MM.1S (cell line): Measurements from ENCODE around the gene NUAK2.

Experiments used
- DNase-seq: peaks from one replicate; pipeline ENCODE4 v3.0.0-alpha.2; 2015
- H2AFZ ChIP-seq: fragments of 300-600 bp; sonication (generic); 2 replicates; pipeline ENCODE4 v1.6.0; 2016; ENCODE audit warnings: antibody characterized with exemption, low read length
- H3F3A ChIP-seq: fragments of 300-600 bp; sonication (generic); 2 replicates; pipeline ENCODE4 v1.6.1; 2016; ENCODE audit warnings: mild to moderate bottlenecking, antibody characterized with exemption, low read length, moderate library complexity, mixed read lengths; ENCODE audit not compliant: insufficient read depth
- H3K27ac ChIP-seq: fragments of 300-600 bp; sonication (generic); 2 replicates; pipeline ENCODE4 v1.5.1; 2016; ENCODE audit warnings: mild to moderate bottlenecking, low read length
- H3K27me3 ChIP-seq: fragments of 300-600 bp; sonication (generic); replicated peaks from 2 replicates; pipeline ENCODE4 v1.6.0; 2016; ENCODE audit warnings: low read length; ENCODE audit not compliant: insufficient read depth
- H3K36me3 ChIP-seq: fragments of 300-600 bp; sonication (generic); replicated peaks from 2 replicates; pipeline ENCODE4 v1.6.1; 2016; ENCODE audit warnings: mild to moderate bottlenecking, low read length, mixed read lengths; ENCODE audit not compliant: insufficient read depth
- H3K4me1 ChIP-seq: fragments of 300-600 bp; sonication (generic); 2 replicates; pipeline ENCODE4 v1.6.1; 2016; ENCODE audit warnings: low read length, mixed read lengths
- H3K4me2 ChIP-seq: fragments of 300-600 bp; sonication (generic); 2 replicates; pipeline ENCODE4 v1.6.0; 2016; ENCODE audit warnings: low read depth, low read length
- H3K4me3 ChIP-seq: fragments of 300-600 bp; sonication (generic); 2 replicates; pipeline ENCODE4 v1.5.1; 2016; ENCODE audit warnings: low read length, mixed read lengths
- H3K79me2 ChIP-seq: fragments of 300-600 bp; sonication (generic); 2 replicates; pipeline ENCODE4 v1.6.1; 2016; ENCODE audit warnings: mixed run types, low read length, mixed read lengths
- H3K9ac ChIP-seq: fragments of 300-600 bp; sonication (generic); 2 replicates; pipeline ENCODE4 v1.6.1; 2016; ENCODE audit warnings: low read length, mixed read lengths
- H3K9me2 ChIP-seq: fragments of 300-600 bp; sonication (generic); replicated peaks from 2 replicates; pipeline ENCODE4 v1.6.1; 2016; ENCODE audit warnings: mild to moderate bottlenecking, low read length, mixed read lengths; ENCODE audit not compliant: insufficient read depth
- H3K9me3 ChIP-seq: fragments of 300-600 bp; sonication (generic); replicated peaks from 2 replicates; pipeline ENCODE4 v1.6.1; 2016; ENCODE audit warnings: mild to moderate bottlenecking, low read length, mixed read lengths; ENCODE audit not compliant: insufficient read depth
- H4K20me1 ChIP-seq: fragments of 300-600 bp; sonication (generic); 2 replicates; pipeline ENCODE4 v1.6.1; 2016; ENCODE audit warnings: mild to moderate bottlenecking, low read length, moderate library complexity, mixed read lengths; ENCODE audit not compliant: insufficient read depth
- EZH2 ChIP-seq: fragments of 300-600 bp; sonication (generic); optimal IDR thresholded peaks from 2 replicates; pipeline ENCODE3; 2017; ENCODE audit warnings: low read depth, mild to moderate bottlenecking, antibody characterized with exemption, low read length, mixed read lengths
- EZH2phosphoT487 ChIP-seq: fragments of 300-600 bp; sonication (generic); IDR thresholded peaks from 2 replicates; pipeline ENCODE4 v1.6.1; 2018; ENCODE audit warnings: antibody characterized with exemption, low read length
- TF ChIP-seq, protein P1 (sequence below): fragments of 300-600 bp; sonication (generic); IDR thresholded peaks from 2 replicates; pipeline ENCODE4 v1.5.1; 2016; ENCODE audit warnings: antibody characterized with exemption, low read length, mixed read lengths

The NUAK2 gene

DNA sequence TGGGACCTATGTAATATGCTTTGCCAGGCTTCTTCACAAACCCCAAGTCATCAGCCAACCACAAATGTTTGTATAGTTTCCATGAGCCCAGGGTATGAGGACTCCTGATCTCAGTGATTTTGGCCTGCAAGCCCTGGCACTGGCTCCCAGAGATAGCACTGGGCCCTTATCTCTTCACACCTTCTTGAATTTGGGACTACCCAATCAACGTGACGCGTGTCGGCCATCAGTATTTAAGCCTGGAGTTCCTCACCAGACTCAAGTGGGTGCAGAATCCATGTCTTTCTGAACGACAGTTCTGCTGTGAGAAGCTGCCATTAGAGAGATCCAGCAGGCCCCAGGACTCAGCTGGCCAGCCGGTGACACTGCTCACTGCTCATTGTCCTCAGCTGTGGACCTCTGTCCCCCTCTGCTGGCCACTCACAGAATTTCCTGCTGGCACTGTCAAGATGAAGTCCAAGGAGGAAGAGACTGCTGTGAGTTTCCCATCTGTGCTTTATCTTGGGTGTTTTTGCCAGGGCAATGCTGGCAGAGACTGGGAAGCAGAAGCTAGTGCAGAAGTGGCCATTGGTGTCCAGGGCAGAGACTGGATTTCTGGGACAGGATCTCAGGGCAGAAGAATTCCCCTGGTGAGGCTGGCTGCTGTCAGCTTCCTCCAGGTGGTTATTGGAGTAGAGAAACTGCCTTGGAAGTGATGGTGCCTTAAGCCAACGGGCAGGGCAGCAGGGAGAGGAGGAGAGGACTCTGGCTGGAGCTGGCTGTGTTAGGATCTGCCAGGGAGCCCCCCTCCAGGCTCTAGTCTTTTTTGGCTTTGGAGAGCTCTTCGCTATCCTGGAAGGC lies 65.4 kb downstream of the NUAK2 start:
- Histone ChIP-seq H3K36me3 (no peaks in the 10 kb centered on the region), H3K79me2 (peaks cover 70% of the 10 kb centered on the region), H3K27ac (no peak overlapping the region), H3K9ac (no peak overlapping the region), H3K4me1 (peaks cover 50% of the 10 kb centered on the region), H3K9me3 (no peaks in the 10 kb centered on the region), H3K27me3 (no peaks in the 10 kb centered on the region), H3F3A (peaks cover 11% of the 10 kb centered on the region), H3K9me2 (no peaks in the 10 kb centered on the region), H4K20me1 (no peaks in the 10 kb centered on the region), H3K4me3 (no peak overlapping the region), H3K4me2 (no peak overlapping the region), H2AFZ (no peak overlapping the region)
- peak; percentile 90 for DNase-seq
- TF ChIP-seq, protein P1, sequence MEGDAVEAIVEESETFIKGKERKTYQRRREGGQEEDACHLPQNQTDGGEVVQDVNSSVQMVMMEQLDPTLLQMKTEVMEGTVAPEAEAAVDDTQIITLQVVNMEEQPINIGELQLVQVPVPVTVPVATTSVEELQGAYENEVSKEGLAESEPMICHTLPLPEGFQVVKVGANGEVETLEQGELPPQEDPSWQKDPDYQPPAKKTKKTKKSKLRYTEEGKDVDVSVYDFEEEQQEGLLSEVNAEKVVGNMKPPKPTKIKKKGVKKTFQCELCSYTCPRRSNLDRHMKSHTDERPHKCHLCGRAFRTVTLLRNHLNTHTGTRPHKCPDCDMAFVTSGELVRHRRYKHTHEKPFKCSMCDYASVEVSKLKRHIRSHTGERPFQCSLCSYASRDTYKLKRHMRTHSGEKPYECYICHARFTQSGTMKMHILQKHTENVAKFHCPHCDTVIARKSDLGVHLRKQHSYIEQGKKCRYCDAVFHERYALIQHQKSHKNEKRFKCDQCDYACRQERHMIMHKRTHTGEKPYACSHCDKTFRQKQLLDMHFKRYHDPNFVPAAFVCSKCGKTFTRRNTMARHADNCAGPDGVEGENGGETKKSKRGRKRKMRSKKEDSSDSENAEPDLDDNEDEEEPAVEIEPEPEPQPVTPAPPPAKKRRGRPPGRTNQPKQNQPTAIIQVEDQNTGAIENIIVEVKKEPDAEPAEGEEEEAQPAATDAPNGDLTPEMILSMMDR, result peak; percentile 100
- TF ChIP-seq EZH2, result no peak
- TF ChIP-seq EZH2phosphoT487, result no peak
